ENCODE data around the gene SP140L. TPM values are rescaled to one million over a fixed set of nuclear protein-coding genes. Genes with fewer than 3 reads are reported as not detected.

The SP140L gene
- total RNA-seq, 1 donor from 2014 or later, result 3.4 TPM

DNA sequence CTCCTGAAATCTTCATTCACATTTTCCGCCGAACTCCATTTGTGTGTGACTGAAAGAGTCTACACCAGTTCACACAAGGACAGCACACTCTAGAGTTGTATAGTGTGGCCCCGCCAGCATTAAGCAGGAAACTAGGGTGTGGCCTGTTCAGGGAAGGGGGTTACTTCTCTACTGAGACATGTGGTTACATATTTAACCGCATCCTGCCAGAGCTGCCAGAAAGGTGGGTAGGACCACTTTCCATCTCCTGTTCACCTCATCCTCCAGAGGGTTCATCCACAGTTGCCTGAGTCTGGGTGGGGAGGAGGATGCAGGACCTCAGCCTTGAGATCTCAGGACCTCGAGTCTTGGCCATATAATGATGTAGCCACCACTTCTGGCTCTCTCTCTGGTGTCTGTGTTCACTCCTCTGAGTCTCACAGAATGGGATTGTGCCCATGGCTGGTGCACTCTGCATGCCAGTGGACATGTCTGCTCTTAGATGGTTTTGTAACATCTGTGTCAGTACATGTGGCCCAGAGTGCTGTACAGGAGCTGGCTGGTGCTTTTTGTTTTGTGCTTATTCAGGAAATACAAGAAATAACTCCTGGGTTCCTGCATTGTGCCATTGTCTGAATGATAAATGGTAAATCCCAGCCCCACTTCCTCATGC is 7.7 kb upstream of the SP140L start:
- DNase-seq (ENCODE audit: low spot score, unreplicated experiment), result no peak
- no peak overlapping the region for H3K4me3 Mint-ChIP-seq (ENCODE audit: low read depth)
- no peaks in the 10 kb centered on the region for H3K4me1 Mint-ChIP-seq (ENCODE audit: low read depth)
- H3K36me3 Mint-ChIP-seq (ENCODE audit: insufficient read depth), result no peaks in the 10 kb centered on the region
- peaks cover 10% of the 10 kb centered on the region for H3K9me3 Mint-ChIP-seq (ENCODE audit: low read depth)
- no peaks in the 10 kb centered on the region for H3K27me3 Mint-ChIP-seq
- H3K27ac Mint-ChIP-seq, result no peak overlapping the region
- TF ChIP-seq, protein P1, sequence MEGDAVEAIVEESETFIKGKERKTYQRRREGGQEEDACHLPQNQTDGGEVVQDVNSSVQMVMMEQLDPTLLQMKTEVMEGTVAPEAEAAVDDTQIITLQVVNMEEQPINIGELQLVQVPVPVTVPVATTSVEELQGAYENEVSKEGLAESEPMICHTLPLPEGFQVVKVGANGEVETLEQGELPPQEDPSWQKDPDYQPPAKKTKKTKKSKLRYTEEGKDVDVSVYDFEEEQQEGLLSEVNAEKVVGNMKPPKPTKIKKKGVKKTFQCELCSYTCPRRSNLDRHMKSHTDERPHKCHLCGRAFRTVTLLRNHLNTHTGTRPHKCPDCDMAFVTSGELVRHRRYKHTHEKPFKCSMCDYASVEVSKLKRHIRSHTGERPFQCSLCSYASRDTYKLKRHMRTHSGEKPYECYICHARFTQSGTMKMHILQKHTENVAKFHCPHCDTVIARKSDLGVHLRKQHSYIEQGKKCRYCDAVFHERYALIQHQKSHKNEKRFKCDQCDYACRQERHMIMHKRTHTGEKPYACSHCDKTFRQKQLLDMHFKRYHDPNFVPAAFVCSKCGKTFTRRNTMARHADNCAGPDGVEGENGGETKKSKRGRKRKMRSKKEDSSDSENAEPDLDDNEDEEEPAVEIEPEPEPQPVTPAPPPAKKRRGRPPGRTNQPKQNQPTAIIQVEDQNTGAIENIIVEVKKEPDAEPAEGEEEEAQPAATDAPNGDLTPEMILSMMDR (IDR thresholded peaks at IDR 0.05; ENCODE audit: unreplicated experiment), result no peak

DNA sequence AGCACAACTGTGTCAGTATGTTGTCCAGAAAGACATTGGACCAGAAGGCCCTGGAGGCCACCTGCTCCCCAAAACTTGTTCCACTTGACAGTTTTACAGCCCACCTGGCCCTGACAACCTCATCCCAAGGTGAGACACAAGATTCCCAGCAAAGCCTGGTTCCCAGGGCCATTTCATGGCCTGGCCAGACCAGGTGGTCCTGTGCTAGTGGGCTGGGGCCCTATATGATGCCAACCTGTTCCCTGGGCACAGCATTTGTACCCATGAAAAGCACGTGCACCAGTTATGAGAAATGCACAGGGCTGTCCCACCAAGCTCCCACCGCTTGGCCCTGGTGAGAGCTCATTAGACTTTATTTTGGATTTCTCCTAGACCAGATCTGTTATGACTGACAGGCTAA is 6.0 kb upstream of the SP140L start:
- Mint-ChIP-seq H3K4me1 (ENCODE audit: low read depth) (no peaks in the 10 kb centered on the region), H3K27me3 (no peaks in the 10 kb centered on the region), H3K4me3 (ENCODE audit: low read depth) (no peak overlapping the region), H3K27ac (no peak overlapping the region), H3K9me3 (ENCODE audit: low read depth) (peaks cover 10% of the 10 kb centered on the region), H3K36me3 (ENCODE audit: insufficient read depth) (no peaks in the 10 kb centered on the region)
- TF ChIP-seq, protein P1 (IDR thresholded peaks at IDR 0.05; ENCODE audit: unreplicated experiment), result no peak
- DNase-seq (ENCODE audit: low spot score, unreplicated experiment), result no peak

DNA sequence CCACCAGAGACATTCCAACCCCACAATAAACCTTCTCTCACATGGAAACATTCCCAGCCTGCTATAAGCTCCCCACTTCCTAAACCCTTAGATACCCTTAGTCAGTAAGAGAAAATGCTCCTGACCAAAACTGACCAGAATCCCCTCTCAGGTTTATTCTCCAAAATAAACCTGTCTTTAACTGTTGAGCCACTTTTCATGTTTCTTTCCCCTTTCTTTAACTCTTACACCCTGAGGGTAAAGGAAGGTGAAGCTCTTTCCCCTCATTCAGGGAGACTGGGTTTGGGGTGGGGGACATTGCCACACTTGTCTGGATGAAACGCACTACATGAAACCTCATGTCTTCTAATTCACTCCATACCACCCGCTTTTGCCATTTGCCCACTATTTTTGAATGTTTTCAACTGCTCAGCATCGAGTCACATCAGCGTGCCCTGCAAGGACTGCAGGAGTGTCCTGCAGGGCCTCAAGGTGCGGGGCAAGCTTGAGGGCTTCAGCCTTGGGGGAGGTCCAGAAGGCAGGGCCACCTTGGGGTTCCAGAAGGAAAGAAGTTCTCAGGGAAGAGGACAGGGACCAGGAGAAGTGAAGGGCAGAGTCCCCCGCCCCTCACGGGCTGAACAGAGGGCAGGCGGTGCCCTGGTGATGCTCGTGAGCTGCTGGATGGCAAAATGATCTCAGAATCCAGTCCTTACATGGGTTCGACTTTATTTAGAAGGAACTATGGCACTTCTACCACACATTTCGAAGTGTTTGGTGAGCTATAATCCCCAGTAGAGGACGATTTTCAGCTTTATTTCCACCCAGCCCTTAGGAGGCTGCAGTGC is 4.2 kb upstream of the SP140L start:
- H3K4me1 Mint-ChIP-seq (ENCODE audit: low read depth), result peaks cover 6% of the 10 kb centered on the region
- peaks cover 10% of the 10 kb centered on the region for H3K9me3 Mint-ChIP-seq (ENCODE audit: low read depth)

DNA sequence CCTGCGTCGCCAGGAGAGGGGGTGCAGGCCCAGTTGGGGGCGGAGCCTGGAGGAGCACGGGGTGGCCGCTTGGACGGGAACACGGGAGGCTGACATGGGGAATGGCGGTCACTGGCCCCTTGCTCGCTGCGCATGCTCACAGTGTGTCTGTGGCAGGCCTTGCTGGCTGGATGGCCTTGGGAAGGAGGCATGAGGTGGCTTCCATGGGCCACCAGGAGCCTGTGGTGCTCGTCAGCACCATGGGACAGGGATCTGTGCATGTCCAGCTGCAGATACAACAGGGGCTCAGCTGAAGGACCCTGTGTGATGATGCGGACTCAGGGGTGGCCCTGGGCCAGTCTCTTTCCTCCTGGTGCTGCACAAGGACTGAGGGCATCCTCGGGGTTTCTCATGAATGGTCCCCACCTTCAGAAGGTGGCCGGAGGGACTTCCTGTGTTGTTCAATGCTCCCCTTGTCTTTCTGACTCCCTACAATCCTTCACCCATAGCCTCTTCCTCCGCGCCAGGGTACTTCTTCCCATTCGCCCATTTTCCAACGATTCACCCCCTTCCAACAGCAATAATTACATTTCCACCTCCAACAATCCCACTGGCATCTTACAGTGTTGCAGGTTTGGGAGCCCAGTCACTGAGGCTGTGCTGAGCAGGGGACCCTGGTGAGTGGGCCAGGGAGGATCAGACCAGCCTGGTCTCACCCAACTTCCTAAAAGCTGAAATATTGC is 3.4 kb upstream of the SP140L start:
- DNase-seq (ENCODE audit: low spot score, unreplicated experiment), result no peak
- Mint-ChIP-seq H3K4me1 (ENCODE audit: low read depth) (peaks cover 6% of the 10 kb centered on the region), H3K9me3 (ENCODE audit: low read depth) (peaks cover 10% of the 10 kb centered on the region), H3K4me3 (ENCODE audit: low read depth) (no peak overlapping the region), H3K36me3 (ENCODE audit: insufficient read depth) (no peaks in the 10 kb centered on the region), H3K27me3 (no peaks in the 10 kb centered on the region), H3K27ac (no peak overlapping the region)
- TF ChIP-seq, protein P1 (IDR thresholded peaks at IDR 0.05; ENCODE audit: unreplicated experiment), result no peak

More for the DNA sequence above, 4.2 kb upstream of the SP140L start:
- no peak overlapping the region for H3K27ac Mint-ChIP-seq
- H3K36me3 Mint-ChIP-seq (ENCODE audit: insufficient read depth), result no peaks in the 10 kb centered on the region
- TF ChIP-seq, protein P1 (IDR thresholded peaks at IDR 0.05; ENCODE audit: unreplicated experiment), result no peak
- no peak overlapping the region for H3K4me3 Mint-ChIP-seq (ENCODE audit: low read depth)
- no peaks in the 10 kb centered on the region for H3K27me3 Mint-ChIP-seq
- DNase-seq (ENCODE audit: low spot score, unreplicated experiment), result no peak

DNA sequence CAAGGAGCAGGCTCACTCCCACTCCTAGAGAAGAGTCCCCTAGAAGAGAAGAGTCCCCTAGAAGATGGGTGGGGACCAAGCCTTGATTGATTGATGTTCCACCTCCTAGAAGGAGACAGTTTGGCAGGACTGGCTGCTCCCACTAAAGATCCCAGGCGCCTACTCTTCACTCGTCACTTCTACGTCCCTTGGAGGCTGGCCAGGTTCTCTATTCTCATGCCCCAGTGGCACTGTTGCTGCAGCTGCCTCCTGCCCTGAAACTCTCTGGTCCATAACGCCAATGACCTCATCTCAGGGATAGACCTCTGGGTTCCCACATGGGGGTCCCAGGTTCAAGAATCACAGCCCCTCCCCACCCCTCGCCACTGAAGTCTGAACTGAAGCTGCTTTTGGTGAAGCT is 2.5 kb upstream of the SP140L start:
- Mint-ChIP-seq H3K4me3 (ENCODE audit: low read depth) (no peak overlapping the region), H3K4me1 (ENCODE audit: low read depth) (peaks cover 6% of the 10 kb centered on the region), H3K9me3 (ENCODE audit: low read depth) (peaks cover 10% of the 10 kb centered on the region), H3K36me3 (ENCODE audit: insufficient read depth) (no peaks in the 10 kb centered on the region), H3K27ac (no peak overlapping the region), H3K27me3 (no peaks in the 10 kb centered on the region)
- DNase-seq (ENCODE audit: low spot score, unreplicated experiment), result no peak
- TF ChIP-seq, protein P1 (IDR thresholded peaks at IDR 0.05; ENCODE audit: unreplicated experiment), result no peak
